Measurements from ENCODE around the gene RAPGEF6.

Gene RAPGEF6

DNA sequence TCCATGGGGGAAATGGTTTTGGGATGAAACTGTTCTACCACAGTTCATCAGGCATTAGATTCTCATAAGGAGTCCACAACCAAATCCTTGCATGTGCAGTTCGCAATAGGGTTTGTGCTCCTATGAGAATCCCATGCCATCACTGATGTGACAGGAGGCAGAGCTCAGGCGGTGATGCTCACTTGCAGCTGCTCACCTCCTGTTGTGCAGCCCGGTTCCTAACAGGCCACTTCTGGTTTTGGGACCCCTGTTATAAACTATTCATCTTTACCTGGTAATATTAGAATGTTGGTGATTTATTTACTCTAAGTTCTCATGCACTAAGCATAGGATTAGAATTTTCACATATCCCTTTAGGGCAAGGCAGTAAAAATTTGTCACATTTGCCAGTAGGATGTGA lies 248.9 kb downstream of the RAPGEF6 start:
- ATAC-seq (ENCODE audit: insufficient read depth, low read depth) (no peak), DNase-seq (no peak)
- Histone ChIP-seq H3K27me3 (ENCODE audit: insufficient read depth, low read length, poor library complexity) (no peaks in the 10 kb centered on the region), H3K36me3 (ENCODE audit: insufficient read depth, low read length) (peaks cover 56% of the 10 kb centered on the region), H3K27ac (ENCODE audit: low read length) (no peak overlapping the region), H3K4me3 (ENCODE audit: low read depth in 1 of 2, low read length in 2 of 2) (no peak overlapping the region), H3K9me3 (ENCODE audit: insufficient read depth, low read length, severe bottlenecking) (no peaks in the 10 kb centered on the region), H3K4me2 (ENCODE audit: insufficient read depth, low read length) (no peak overlapping the region), H3K9ac (ENCODE audit: low read depth, low read length) (no peak overlapping the region), H3K4me1 (ENCODE audit: insufficient read depth, low read length) (peaks cover 14% of the 10 kb centered on the region), H2AFZ (ENCODE audit: low read depth, low read length) (no peak overlapping the region), H4K20me1 (ENCODE audit: insufficient read depth, low read length) (no peaks in the 10 kb centered on the region; the same call in 1 of the 2 replicates), H3K79me2 (ENCODE audit: insufficient read depth, low read length) (peaks cover 39% of the 10 kb centered on the region)
- TF ChIP-seq, protein P1, sequence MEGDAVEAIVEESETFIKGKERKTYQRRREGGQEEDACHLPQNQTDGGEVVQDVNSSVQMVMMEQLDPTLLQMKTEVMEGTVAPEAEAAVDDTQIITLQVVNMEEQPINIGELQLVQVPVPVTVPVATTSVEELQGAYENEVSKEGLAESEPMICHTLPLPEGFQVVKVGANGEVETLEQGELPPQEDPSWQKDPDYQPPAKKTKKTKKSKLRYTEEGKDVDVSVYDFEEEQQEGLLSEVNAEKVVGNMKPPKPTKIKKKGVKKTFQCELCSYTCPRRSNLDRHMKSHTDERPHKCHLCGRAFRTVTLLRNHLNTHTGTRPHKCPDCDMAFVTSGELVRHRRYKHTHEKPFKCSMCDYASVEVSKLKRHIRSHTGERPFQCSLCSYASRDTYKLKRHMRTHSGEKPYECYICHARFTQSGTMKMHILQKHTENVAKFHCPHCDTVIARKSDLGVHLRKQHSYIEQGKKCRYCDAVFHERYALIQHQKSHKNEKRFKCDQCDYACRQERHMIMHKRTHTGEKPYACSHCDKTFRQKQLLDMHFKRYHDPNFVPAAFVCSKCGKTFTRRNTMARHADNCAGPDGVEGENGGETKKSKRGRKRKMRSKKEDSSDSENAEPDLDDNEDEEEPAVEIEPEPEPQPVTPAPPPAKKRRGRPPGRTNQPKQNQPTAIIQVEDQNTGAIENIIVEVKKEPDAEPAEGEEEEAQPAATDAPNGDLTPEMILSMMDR (IDR thresholded peaks at IDR 0.05; ENCODE audit: borderline replicate concordance, extremely low read depth, low read length, poor library complexity, severe bottlenecking) = no peak
- TF ChIP-seq EZH2 (IDR thresholded peaks at IDR 0.05; ENCODE audit: borderline replicate concordance, low read depth, low read length, severe bottlenecking) = no peak

DNA sequence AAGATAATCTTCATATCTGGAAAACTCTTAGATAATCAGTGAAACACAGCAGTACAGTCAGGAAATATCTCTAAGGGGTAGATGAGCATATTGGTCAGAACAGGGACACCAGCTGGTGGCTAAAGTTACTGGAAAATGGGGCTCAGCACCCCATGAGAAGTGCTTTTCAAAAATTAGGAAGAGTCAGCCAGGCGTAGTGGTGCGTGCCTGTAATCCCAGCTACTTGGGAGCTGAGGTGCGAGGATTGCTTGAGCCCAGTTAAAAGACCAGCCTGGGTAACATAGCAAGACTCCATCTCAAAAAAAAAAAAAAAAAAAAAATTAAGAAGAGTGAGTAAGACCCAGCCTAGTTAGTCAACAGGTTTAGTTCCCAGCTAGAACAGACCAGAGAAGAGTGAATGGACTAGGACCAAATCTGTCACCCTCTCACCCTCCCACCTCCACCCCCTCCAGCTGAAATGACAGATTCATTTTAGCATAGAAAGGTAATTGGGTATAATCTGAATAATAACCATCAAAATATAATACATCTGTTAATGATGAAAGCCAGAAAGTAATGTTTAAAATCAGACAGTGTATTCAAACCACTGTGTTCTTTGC lies 250.3 kb downstream of the RAPGEF6 start:
- Histone ChIP-seq H3K79me2 (ENCODE audit: insufficient read depth, low read length) (peaks cover 52% of the 10 kb centered on the region), H3K4me1 (ENCODE audit: insufficient read depth, low read length) (peaks cover 25% of the 10 kb centered on the region), H3K9me3 (ENCODE audit: insufficient read depth, low read length, severe bottlenecking) (no peaks in the 10 kb centered on the region), H3K27ac (ENCODE audit: low read length) (no peak overlapping the region), H2AFZ (ENCODE audit: low read depth, low read length) (no peak overlapping the region), H3K4me3 (ENCODE audit: low read depth in 1 of 2, low read length in 2 of 2) (no peak overlapping the region), H3K27me3 (ENCODE audit: insufficient read depth, low read length, poor library complexity) (no peaks in the 10 kb centered on the region), H3K36me3 (ENCODE audit: insufficient read depth, low read length) (peaks cover 48% of the 10 kb centered on the region), H3K9ac (ENCODE audit: low read depth, low read length) (no peak overlapping the region), H4K20me1 (ENCODE audit: insufficient read depth, low read length) (no peaks in the 10 kb centered on the region; the same call in 1 of the 2 replicates), H3K4me2 (ENCODE audit: insufficient read depth, low read length) (no peak overlapping the region)
- ATAC-seq (ENCODE audit: insufficient read depth, low read depth) (no peak), DNase-seq (no peak)
- TF ChIP-seq, protein P1 (IDR thresholded peaks at IDR 0.05; ENCODE audit: borderline replicate concordance, extremely low read depth, low read length, poor library complexity, severe bottlenecking) = no peak
- TF ChIP-seq EZH2 (IDR thresholded peaks at IDR 0.05; ENCODE audit: borderline replicate concordance, low read depth, low read length, severe bottlenecking) = no peak

DNA sequence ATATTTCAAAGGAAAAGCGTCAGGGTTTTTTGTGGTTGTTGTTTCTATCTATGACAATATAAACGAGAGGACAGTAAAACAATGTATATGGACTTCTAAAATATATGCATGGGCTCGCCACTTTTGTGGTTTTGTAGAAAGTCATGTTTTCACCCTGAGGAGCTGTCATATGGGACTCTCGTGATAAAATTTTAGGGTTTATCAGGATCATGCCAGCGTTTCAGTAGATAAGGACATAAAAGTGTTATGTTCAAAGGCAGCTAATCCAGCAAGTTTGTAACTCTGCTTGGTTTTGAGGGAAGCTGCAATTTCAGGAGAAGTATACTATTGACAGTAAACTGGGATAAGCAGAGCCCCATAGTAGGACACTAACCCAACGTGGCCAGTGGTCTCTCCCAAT lies 250.9 kb downstream of the RAPGEF6 start:
- Histone ChIP-seq H3K4me2 (ENCODE audit: insufficient read depth, low read length) (no peak overlapping the region), H3K27me3 (ENCODE audit: insufficient read depth, low read length, poor library complexity) (no peaks in the 10 kb centered on the region), H3K9ac (ENCODE audit: low read depth, low read length) (no peak overlapping the region), H3K36me3 (ENCODE audit: insufficient read depth, low read length) (peaks cover 43% of the 10 kb centered on the region), H3K79me2 (ENCODE audit: insufficient read depth, low read length) (peaks cover 57% of the 10 kb centered on the region), H4K20me1 (ENCODE audit: insufficient read depth, low read length) (no peaks in the 10 kb centered on the region; the same call in 1 of the 2 replicates), H2AFZ (ENCODE audit: low read depth, low read length) (no peak overlapping the region), H3K4me1 (ENCODE audit: insufficient read depth, low read length) (peaks cover 30% of the 10 kb centered on the region), H3K9me3 (ENCODE audit: insufficient read depth, low read length, severe bottlenecking) (no peaks in the 10 kb centered on the region), H3K4me3 (ENCODE audit: low read depth in 1 of 2, low read length in 2 of 2) (no peak overlapping the region), H3K27ac (ENCODE audit: low read length) (no peak overlapping the region)
- DNase-seq (no peak), ATAC-seq (ENCODE audit: insufficient read depth, low read depth) (no peak)
- TF ChIP-seq, protein P1 (IDR thresholded peaks at IDR 0.05; ENCODE audit: borderline replicate concordance, extremely low read depth, low read length, poor library complexity, severe bottlenecking) = no peak
- no peak for TF ChIP-seq EZH2 (IDR thresholded peaks at IDR 0.05; ENCODE audit: borderline replicate concordance, low read depth, low read length, severe bottlenecking)

Measured in DND-41 (cell line).